Glomerular endothelial cell (primary cell): ENCODE measurements around the gene LARGE1. TPM values are rescaled to one million over a fixed set of nuclear protein-coding genes. Genes with fewer than 3 reads are reported as not detected.

Source experiments
- DNase-seq: peaks from one replicate; pipeline ENCODE4 v3.0.0-alpha.2; 2011; ENCODE audit warnings: low read depth, low spot score; ENCODE audit errors: extremely low read depth
- total RNA-seq: library from RNA; depleted of rRNA; stranded (reverse); fragments of >200 nt; gene quantifications from 2 replicates; pipeline ENCODE4 v1.2.3, GENCODE V29; 2015

The LARGE1 gene
- total RNA-seq, 1 donor from 2014 or later = 18.2 TPM

DNA sequence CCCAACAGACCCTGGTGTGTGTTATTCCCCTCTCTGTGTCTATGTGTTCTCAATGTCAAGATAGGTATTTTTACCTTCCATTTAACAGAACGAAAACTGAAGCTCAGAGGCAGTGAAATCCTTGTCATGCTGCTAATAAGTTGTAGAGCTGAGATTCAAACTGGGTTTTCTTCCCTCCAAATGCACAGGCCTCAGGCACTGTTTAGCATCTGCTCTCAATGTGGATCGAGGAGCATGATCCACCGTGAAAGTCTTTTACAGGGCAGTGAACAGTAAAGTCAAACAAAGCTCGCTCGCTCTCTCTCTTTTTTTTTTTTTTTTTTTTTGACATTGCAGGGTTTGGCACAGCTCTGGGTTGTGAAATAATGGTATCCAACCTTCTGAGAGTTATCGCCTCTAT lies 461.1 kb downstream of the LARGE1 start:
- DNase-seq = no peak

DNA sequence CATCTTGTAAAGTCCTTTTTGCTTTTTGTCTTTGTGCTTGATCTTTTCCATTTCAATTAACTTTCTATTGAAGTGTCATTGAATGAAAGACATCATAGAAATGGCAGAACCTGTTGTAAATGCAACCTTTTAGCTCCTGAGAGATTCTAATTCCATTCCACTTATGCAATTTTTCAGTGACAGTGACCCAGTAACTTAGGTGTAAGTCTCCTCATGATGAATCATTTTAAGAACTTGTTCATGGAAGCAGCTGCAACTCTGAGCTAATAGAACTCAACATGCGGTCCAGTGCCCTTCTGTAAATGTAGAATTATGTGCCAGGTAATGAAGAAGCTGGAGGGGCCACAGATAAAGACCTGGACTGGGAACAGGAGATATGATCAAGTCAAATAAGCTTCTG lies 463.8 kb downstream of the LARGE1 start:
- DNase-seq = no peak

DNA sequence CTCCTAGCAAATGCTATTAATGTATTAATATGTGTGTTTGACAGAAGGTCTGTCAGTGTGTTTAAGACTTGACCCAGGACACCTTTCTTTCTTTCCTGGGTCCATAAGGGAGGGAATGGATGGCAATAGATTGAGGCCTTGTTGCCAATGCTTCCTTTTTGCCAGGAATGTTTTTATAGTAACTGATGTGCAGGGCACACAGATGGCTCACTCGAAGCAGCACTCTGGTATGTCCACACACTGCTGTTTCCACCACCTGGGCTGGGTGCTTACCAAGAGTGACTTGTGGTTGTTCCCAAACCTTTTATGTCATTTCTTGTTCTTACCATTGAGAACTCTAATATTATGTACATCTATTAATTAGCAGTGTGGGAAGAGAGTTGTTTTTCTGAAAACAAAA lies 465.2 kb downstream of the LARGE1 start:
- no peak for DNase-seq

DNA sequence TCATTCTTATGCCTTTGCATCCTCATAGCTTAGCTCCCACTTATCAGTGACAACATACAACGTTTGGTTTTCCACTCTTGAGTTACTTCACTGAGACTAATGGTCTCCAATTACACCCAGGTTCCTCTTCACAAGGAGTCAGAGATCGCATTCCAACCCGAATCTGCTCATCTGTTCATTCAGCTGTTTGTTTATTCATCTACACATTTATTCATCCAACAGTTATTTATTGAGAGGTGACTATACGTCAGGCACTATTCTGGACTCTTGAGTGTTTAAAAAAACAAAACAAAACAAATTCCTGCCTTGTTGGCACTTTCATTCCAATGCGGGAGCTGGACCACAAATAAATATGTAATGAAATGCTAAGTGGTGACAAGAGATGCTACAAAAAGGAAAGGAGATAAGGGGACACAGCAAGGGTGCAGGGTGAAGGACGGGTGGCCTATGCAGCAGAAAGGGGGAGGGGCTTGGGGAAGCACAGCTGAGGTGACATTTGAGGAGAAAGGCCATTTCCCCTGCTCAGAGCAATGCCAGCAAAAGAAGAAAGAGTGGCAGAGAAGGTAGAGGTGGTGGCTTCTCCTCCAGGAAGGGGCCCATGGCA lies 468.3 kb downstream of the LARGE1 start:
- DNase-seq = no peak

DNA sequence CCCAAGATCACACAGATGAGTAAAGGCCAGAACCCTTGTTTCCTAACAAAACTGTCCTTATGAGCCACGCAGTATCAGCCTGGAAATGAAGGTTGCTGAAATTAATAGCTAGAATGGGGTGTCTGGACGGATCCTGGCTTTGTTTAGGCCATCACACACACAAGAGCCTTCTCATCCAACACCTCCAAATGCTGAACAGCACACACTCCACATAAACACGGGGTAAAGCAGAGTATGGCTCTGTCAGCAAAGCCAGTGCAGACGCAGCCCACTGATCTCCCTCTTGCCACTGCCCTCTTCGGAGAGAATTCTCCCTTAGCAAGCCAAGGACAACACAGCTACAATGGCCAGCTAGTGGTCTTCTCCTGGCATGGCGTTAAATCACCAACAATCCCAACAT lies 469.5 kb downstream of the LARGE1 start:
- DNase-seq = no peak

DNA sequence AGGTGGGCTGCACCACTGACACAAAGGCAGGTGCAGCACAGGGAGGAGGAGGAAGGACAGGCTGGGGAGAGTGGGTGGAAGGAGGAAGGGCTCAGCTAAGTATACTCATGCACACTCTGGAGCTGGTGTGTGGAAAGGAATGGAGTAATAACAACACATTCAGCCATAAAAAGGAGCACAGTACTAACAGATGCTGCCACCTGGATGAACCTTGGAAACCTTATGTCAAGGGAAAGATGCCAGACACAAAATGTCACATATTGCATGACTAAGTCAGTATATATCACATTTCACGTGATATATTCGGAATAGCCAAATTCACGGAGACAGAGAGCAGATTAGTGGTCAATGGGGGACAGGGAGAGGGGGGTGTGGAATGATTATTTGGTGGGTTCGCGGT lies 472.5 kb downstream of the LARGE1 start:
- no peak for DNase-seq

DNA sequence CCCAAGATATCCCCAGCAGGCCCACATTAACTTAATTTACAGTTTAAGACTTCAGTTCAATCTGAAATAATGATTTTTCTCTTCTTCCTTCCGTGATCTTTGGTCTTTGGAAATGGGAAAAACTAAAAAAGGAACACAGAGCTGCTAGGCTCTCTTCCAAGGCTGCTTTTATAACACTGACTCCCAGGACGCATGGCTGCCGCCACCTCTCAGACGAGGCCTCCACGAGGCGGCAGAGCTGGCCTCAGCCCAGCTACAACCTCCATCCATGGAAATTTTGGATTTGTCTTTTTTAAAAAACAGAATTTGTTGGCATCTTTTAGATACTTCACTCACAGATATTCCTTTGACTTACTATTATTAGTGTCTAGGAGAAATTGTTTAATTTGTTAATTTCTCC lies 476.6 kb downstream of the LARGE1 start:
- DNase-seq = no peak

DNA sequence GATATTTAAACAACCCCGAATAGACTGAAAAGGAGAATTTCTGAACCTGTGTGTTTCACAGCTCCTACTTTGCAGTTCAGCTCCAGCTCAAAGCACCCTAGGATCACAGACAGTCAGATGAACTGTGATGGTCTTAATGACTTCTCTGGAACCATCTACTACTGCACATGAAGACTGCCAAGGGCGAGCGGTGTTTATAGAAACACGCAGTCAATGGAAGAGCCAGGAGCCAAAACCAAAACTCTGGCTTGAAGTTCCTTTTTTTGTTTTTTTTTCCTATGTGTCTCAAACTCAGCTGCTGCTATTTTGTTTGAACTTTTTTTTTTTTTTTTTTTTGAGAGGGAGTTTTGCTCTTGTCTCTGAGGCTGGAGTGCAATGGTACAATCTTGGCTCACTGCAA lies 479.5 kb downstream of the LARGE1 start:
- DNase-seq = no peak

DNA sequence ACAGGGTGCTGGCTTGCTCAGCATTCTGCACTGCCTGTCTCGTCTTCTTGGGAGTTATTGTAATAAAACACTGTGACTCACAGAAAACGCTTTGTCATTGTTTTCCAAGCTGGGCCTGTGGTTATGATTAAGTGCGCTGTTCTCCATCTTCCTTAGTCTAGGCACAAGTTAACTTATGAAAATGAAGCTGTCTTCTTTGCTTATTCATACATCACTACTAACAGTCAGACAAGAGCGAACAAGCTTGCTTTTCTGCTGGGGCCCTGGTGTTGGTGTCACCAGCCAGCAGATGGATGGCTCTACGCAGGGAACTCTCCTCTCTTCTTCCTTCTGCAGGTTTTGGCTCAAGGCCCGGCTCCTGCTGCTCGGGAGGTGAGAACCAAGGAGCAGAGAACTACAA lies 482.0 kb downstream of the LARGE1 start:
- DNase-seq = no peak

DNA sequence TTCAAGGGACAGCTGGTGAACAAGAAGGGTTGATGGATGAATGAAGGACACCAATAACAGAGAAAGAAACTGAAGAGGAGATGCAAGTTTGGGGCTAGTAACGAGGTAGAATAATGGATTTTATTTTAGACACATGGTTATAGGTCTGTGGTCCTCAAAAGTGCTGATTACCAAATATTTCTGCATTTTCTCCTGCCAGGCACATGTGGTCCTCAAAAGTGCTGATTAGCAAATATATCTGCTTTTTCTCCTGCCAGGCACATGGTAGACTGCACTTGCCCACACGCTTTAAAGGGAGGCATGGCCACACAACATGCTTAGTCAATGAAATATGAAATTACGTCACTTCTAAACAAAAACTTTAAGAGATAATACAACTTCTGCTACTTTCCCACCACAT lies 489.0 kb downstream of the LARGE1 start:
- no peak for DNase-seq

DNA sequence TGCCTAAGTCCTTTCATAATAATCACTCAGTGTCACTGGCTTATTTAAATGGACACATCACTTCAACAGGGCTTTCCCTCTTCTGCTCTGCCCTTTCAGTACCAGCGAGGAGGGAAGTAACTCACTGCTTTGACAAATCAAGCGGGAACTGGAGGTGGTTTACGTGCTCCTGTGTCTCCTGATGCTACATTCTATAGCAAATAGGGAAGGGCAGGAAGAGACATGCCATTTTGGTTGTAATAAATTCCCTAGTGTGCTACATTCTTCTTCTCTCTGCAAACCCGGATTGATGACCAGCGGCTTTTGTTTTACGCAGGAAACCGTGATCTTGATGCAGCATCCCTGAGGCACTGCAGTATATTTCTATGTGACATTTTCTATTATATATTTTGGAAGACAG lies 491.0 kb downstream of the LARGE1 start:
- no peak for DNase-seq

DNA sequence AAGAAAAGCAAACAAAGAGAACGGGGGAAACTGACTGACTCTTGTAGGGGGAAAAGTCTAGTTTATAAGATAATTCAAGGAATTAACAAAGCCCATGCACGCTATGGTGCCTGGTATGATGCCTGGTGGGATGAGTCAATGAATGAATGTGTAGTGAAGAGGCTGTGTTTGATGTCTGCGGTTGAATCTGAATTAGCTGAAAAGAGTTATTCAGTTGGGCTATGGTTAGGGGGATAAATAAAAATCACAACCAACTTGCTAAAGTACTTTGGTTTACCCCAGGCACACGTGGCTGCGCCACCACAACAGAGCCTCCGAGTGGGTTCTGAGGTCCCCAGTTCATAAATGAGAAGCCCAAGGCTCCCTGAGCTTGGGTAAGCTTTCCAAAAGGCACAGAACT lies 492.8 kb downstream of the LARGE1 start:
- DNase-seq = no peak

DNA sequence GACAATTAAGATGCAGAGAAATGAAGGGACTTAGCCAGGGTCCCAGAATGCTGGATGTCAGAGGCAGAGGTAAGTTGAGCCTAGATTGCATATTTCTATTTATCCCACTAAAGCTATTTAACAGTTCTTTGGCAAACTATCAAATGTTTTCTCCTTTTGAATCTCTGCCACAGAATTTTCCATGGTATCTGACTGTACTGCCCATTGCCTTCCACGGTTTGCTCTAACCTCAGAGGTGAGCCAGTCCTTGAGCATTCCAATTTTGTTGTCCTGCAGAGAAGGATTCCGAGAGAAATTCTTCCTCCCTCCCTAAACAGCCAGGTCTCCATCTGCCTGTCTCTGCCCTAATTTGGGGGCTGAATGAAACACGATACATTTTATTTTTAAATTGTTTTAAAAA lies 493.8 kb downstream of the LARGE1 start:
- DNase-seq = no peak

DNA sequence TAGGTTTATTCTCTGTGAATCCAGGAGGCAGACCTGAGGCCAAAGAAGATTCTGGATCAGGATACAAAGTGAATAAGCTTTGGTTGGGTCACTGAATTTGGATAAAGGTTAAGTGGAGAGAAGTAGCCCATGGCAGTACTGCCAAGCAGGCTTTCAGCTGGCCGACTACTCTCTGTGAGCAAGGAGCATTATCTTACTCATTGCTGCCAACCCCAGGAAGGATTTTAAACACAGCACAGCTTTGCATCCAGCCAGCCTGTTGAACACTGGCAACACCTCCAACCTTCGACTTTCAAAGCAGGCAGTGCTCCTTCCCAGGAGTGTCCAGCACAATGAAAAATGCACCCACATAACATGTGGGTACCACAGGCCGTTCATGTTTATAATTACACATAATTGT lies 498.4 kb downstream of the LARGE1 start:
- DNase-seq = no peak

DNA sequence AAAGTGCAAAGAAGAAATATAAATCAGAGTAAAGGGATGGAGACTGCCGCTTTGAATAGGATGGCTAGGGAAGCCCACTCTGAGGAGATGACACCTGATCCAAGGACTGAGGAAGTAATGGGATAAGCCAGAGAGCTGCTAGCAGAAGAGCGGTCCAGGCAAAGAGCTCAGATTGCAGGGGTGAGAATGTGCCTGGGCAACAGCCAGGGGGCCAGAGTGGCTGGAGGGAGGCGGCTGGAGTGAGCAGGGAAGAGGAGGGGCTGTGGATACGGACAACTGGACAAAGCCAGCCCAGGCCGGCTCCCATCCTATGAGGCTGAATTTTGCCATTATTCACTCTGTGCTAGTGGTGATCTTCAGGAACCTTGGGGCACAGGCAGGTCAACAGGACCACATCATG lies 501.8 kb downstream of the LARGE1 start:
- DNase-seq = no peak

DNA sequence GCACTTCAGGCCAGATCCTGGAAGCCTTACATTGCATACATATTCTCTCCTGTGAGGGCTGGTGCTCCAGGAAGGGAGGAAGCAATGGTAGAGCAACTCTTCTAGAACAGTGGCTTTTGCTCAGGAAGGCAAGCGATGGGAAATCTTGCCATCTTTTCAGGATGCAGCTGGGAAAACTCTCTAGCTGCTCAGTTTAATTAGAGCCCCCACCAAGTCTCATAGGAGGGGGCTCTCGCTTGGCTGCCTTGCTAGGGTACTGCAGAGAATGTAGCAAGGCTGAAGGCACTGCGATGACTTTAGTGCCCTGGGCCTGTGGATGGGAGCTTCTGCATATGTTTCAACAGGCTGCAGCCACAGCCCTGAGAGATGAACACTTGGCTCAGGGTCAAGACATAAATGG lies 504.9 kb downstream of the LARGE1 start:
- DNase-seq = no peak

DNA sequence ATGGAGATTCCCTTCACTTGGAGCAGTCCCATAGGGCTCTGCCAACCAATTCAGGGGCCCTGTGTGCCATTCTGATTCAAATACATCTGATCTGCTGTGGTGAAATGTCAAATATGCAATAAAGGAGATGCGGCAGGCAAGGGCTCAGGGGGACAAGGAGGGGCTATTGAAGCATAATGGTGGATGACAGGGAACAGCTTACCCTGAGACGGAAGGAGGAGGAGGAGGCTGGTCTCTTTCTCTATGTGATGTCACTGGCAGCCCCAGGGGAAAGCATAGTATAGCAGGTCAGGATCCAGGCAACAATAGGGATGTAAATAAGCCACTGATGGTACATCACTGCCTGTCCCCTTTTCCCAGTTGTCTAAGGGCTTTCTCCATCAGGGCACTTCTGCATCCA lies 511.2 kb downstream of the LARGE1 start:
- no peak for DNase-seq

DNA sequence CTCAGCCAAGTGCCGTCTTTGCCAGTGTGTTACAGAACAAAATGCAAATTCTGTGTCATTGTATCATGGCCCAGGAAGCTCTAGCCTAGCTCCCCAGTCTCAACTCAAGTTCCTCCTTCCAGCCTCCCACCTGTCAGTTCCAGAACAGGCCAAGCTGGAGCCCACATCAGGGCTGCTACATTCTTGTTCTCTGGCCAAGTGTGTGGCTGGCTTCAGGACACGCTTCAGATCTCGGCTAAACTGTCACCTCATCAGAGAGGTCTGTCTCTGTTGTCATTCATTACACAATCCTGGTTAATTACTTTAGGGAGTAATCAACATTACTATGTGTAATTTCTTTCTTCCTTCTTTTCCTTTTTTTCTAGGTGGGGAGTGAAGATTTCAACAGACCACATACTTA lies 515.1 kb downstream of the LARGE1 start:
- DNase-seq = no peak

DNA sequence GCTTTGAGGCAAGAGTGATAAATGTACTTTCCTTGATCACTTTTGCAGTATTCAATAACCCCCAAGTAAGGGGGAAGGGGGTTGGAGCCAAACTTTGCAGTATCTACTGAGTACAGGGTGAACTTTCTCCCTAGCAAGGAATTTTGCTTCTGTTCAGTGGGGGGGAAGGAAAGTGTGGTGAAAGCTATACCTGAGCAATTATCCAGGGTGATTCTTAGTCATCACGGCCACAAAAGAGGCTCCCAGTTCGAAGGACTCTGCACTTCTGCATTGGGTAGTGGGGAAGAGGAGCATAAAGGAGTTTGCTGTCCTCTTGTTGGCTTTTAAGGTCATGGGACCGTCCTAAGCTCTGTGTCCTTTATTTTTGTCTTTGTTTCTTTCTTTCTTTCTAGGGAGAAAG lies 515.6 kb downstream of the LARGE1 start:
- DNase-seq = no peak

DNA sequence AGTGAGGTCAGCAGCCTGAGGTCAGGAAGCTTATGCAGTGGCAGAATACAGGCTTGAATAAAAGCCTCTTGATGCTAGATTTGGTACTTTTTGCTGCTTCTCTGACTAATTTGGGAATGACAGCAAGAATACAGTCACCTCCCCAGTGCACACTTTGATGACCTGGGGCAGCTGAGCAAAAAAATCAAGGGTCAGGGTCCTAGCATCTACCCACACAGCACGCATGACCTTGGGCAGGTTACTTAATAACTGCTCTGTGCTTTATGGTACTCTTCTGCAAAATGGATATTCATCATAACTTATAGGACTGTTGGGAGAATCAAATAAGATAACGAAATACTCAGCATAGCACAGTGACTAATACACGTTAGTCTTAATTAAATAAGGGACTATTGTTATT lies 518.0 kb downstream of the LARGE1 start:
- no peak for DNase-seq

DNA sequence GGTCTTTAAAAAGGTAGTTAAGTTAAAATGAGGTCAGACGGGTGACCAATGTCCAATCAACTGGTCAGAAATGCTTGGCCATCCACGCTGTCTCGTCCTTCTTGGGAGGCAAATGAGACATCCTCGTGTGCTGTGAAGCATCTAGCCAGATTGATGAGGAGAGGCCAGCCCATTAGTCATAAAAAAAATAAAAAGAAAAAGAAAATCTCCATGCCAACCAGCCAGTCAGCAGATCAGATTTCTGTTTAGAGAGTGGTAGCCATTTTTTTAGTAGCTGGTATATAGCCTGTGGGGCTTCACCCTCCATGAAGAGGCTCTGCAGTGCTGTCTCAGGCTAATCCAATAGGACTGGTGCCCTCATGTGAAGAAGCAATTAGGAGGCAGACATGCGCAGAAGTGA lies 519.0 kb downstream of the LARGE1 start:
- DNase-seq = no peak

DNA sequence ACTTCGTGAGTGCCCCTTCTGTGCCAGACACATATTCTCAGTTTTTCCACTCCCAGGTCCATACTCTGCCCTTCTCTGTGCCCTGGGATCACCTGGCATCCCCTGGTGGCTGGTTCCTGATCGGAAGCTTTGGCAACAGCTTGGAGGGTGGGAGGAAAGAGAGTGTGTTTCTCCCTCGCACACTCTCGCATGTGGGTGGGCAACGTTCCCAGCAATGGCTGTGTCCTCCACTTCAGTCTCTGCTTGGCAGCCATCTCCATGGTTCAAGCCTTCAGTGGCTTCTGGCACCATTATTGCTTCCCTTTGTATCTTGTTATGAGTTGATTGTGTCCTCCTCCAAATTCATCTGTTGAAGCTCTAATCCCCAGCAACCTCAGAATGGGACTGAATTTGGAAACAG lies 519.4 kb downstream of the LARGE1 start:
- DNase-seq = no peak

DNA sequence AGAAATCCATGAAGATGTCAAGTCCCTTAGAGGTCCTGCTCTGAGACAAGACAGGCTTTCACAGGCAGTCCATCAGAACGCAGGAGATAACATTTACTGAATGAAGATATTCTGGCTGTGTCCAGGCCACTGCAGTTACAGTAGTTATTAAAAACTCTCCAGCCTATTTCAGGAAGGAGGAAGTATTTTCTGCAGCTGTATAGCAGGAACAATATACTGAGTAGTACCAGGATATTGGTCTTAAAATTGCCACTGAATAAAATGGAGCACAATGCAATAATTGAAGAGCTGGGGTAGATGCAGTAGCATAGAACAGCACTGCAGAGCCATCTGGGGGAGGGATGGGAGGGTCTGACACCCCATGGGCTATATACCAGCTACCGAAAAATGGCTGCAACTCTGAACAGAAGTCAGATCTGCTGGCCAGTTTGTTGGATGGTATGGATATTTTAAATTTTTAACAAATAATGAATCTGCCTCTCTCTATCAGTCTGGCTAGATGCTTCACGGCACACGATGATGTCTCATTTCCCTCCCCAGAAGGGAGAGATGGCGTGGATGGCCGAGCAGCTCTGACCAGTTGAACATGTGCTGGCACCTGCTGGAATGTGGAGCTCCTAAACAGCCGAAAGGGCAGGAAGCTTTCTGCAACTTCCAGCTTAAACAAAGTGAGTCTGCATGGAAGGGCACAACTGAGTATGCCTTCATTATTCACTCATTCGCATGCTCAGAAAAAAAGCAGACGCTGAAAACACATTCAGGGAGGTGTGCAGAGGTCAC lies 520.0 kb downstream of the LARGE1 start:
- no peak for DNase-seq
